Measurements from ENCODE around the gene AEN. TPM values are rescaled to one million over a fixed set of nuclear protein-coding genes. Genes with fewer than 3 reads are reported as not detected.
"Not testable (repeated sequence)": the region's sequence is repeated elsewhere in the genome, so short reads cannot be mapped to it uniquely, and the experiment has no call there.

Gene AEN
- total and polyA plus RNA-seq, 2 experiments from 2014 or later = 22.3 to 35.9 TPM

- no peaks in the 10 kb centered on the region for H4K20me1 ChIP-seq (ENCODE audit: insufficient read depth)
- 0 out of 2 replicates have a peak, but pooled peaks cover 7% of the 10 kb centered on the region for H3K79me2 ChIP-seq (ENCODE audit: insufficient read depth)
- H3K36me3 ChIP-seq (ENCODE audit: low read depth) = peaks cover 5% of the 10 kb centered on the region; the same call in 1 of the 2 replicates
- H3K9me2 ChIP-seq (ENCODE audit: insufficient read depth) = no peaks in the 10 kb centered on the region
- 29 to 43% methylated on average over 7 of the region's 7 CpGs for WGBS, 2 experiments (ENCODE audit: low coverage in 1 of 2, low lambda C conversion rate in 2 of 2, missing lambda C conversion rate in 2 of 2)
- in situ Hi-C loops (cut with MboI) = no loop called here
- peaks cover 42% of the 10 kb centered on the region for H3F3A ChIP-seq (ENCODE audit: insufficient read depth)
- peak overlapping the region; percentile 83 for H3K9ac ChIP-seq
- peaks cover 8% of the 10 kb centered on the region for H3K4me1 ChIP-seq (ENCODE audit: insufficient read depth)
- H3K27me3 ChIP-seq (replicated peaks; ENCODE audit: insufficient read depth) = no peaks in the 10 kb centered on the region
- peak overlapping the region; percentile 44 for H2AFZ ChIP-seq
- peak overlapping the region; percentile 96 for H3K27ac ChIP-seq
- no peak for DNase-seq
- H3K4me3 ChIP-seq = peak overlapping the region; percentile 66
- H3K9me3 ChIP-seq (ENCODE audit: low read depth) = no peaks in the 10 kb centered on the region
- TF ChIP-seq EZH2phosphoT487 (IDR thresholded peaks at IDR 0.05; ENCODE audit: insufficient read depth, low read depth) (no peak), EZH2 (IDR thresholded peaks at IDR 0.05; ENCODE audit: insufficient read depth, poor library complexity, severe bottlenecking) (no peak)
- H3K4me2 ChIP-seq (ENCODE audit: unreplicated experiment) = peak overlapping the region; percentile 64
Observed at GRCh38 chr15:88637841-88638625, 16.9 kb downstream of the AEN start.

- in situ Hi-C loops (cut with MboI) = no loop called here
- DNase-seq = peak; percentile 97
- 6% methylated on average over 26 to 27 of the region's 27 CpGs for WGBS, 2 experiments (ENCODE audit: low coverage in 1 of 2, low lambda C conversion rate in 2 of 2, missing lambda C conversion rate in 2 of 2)
Observed at GRCh38 chr15:88638626-88639372, 17.7 kb downstream of the AEN start, which contains the start of gene ISG20. ISG20 (plus strand) TSS chr15:88639016; CDS start chr15:88639367, 351 bp downstream.

GRCh38 chr15:88641959-88642452 lies 20.9 kb downstream of the AEN start:
- H3K4me2 ChIP-seq (ENCODE audit: unreplicated experiment) = no peak overlapping the region
- no peak for TF ChIP-seq EZH2 (IDR thresholded peaks at IDR 0.05; ENCODE audit: insufficient read depth, poor library complexity, severe bottlenecking)
- TF ChIP-seq EZH2phosphoT487 (IDR thresholded peaks at IDR 0.05; ENCODE audit: insufficient read depth, low read depth) = no peak
- H3K9me2 ChIP-seq (ENCODE audit: insufficient read depth) = no peaks in the 10 kb centered on the region
- no peak overlapping the region for H3K9ac ChIP-seq
- no peaks in the 10 kb centered on the region for H3K9me3 ChIP-seq (ENCODE audit: low read depth)
- no peaks in the 10 kb centered on the region for H3K36me3 ChIP-seq (ENCODE audit: low read depth)
- H4K20me1 ChIP-seq (ENCODE audit: insufficient read depth) = no peaks in the 10 kb centered on the region
- H3F3A ChIP-seq (ENCODE audit: insufficient read depth) = peaks cover 14% of the 10 kb centered on the region
- WGBS, 2 experiments (ENCODE audit: low coverage in 1 of 2, low lambda C conversion rate in 2 of 2, missing lambda C conversion rate in 2 of 2) = 91 to 95% methylated on average over 10 to 12 of the region's 12 CpGs
- H2AFZ ChIP-seq = no peak overlapping the region
- in situ Hi-C loops (cut with MboI) = no loop called here
- DNase-seq = no peak
- H3K27ac ChIP-seq = no peak overlapping the region
- H3K4me3 ChIP-seq = no peak overlapping the region
- H3K4me1 ChIP-seq (ENCODE audit: insufficient read depth) = peaks cover 8% of the 10 kb centered on the region
- H3K79me2 ChIP-seq (ENCODE audit: insufficient read depth) = no peaks in the 10 kb centered on the region
- no peaks in the 10 kb centered on the region for H3K27me3 ChIP-seq (replicated peaks; ENCODE audit: insufficient read depth)

More at GRCh38 chr15:88638626-88639372, 17.7 kb downstream of the AEN start, which contains the start of gene ISG20:
- TF ChIP-seq EZH2 (IDR thresholded peaks at IDR 0.05; ENCODE audit: insufficient read depth, poor library complexity, severe bottlenecking) (no peak), EZH2phosphoT487 (IDR thresholded peaks at IDR 0.05; ENCODE audit: insufficient read depth, low read depth) (no peak)
- peak within 1 kb of the TSS; percentile 83 for H3K9ac ChIP-seq
- H3K9me3 ChIP-seq (ENCODE audit: low read depth) = no peaks in the 10 kb centered on the region
- no peaks in the 10 kb centered on the region for H4K20me1 ChIP-seq (ENCODE audit: insufficient read depth)
- no peaks in the 10 kb centered on the region for H3K9me2 ChIP-seq (ENCODE audit: insufficient read depth)
- H2AFZ ChIP-seq = peak within 1 kb of the TSS; percentile 44
- peaks cover 42% of the 10 kb centered on the region for H3F3A ChIP-seq (ENCODE audit: insufficient read depth)
- H3K36me3 ChIP-seq (ENCODE audit: low read depth) = no peaks in the 10 kb centered on the region; the same call in 1 of the 2 replicates
- H3K4me1 ChIP-seq (ENCODE audit: insufficient read depth) = peaks cover 8% of the 10 kb centered on the region
- H3K4me3 ChIP-seq = peak within 1 kb of the TSS; percentile 66
- peak within 1 kb of the TSS; percentile 96 for H3K27ac ChIP-seq
- H3K27me3 ChIP-seq (replicated peaks; ENCODE audit: insufficient read depth) = no peaks in the 10 kb centered on the region
- peak within 1 kb of the TSS; percentile 64 for H3K4me2 ChIP-seq (ENCODE audit: unreplicated experiment)
- H3K79me2 ChIP-seq (ENCODE audit: insufficient read depth) = no peaks in the 10 kb centered on the region

GRCh38 chr15:88642514-88642913 lies 21.4 kb downstream of the AEN start:
- H3K27ac ChIP-seq; H3K9me3 ChIP-seq (ENCODE audit: low read depth); in situ Hi-C loops (cut with MboI); H3K36me3 ChIP-seq (ENCODE audit: low read depth); H3K4me1 ChIP-seq (ENCODE audit: insufficient read depth); H3K9ac ChIP-seq; H3K27me3 ChIP-seq (replicated peaks; ENCODE audit: insufficient read depth); H3K4me2 ChIP-seq (ENCODE audit: unreplicated experiment); H3F3A ChIP-seq (ENCODE audit: insufficient read depth); H3K9me2 ChIP-seq (ENCODE audit: insufficient read depth); DNase-seq; H4K20me1 ChIP-seq (ENCODE audit: insufficient read depth); H3K79me2 ChIP-seq (ENCODE audit: insufficient read depth); H3K4me3 ChIP-seq; H2AFZ ChIP-seq: not testable (repeated sequence)
- 95 to 96% methylated on average over 11 of the region's 11 CpGs for WGBS, 2 experiments (ENCODE audit: low coverage in 1 of 2, low lambda C conversion rate in 2 of 2, missing lambda C conversion rate in 2 of 2)

All from GM23248 (cell line).